HG03442 (cell line): ENCODE measurements around the gene LMBRD2.
A peak's percentile ranks its signal among the peaks of the same experiment; 100 is the strongest.
"Not testable (repeated sequence)": the region's sequence is repeated elsewhere in the genome, so short reads cannot be mapped to it uniquely, and the experiment has no call there.

Source experiments
- ATAC-seq: cut with Tn5 transposase; IDR thresholded peaks from one replicate; pipeline ENCODE4 v1.9.1; 2021; ENCODE audit warnings: mild to moderate bottlenecking, moderate library complexity; ENCODE audit not compliant: unreplicated experiment

The LMBRD2 gene

GRCh38 chr5:36162810-36163486 is 11.3 kb upstream of the LMBRD2 start:
- no peak for ATAC-seq

GRCh38 chr5:36161361-36161760 is 9.7 kb upstream of the LMBRD2 start:
- no peak for ATAC-seq

GRCh38 chr5:36160617-36161016 is 8.9 kb upstream of the LMBRD2 start:
- ATAC-seq: no peak

GRCh38 chr5:36158144-36158543 is 6.5 kb upstream of the LMBRD2 start:
- ATAC-seq: no peak

- ATAC-seq: no peak
Observed at GRCh38 chr5:36156619-36157018, 4.9 kb upstream of the LMBRD2 start.

GRCh38 chr5:36156121-36156601 is 4.5 kb upstream of the LMBRD2 start:
- ATAC-seq: no peak

- no peak for ATAC-seq
Observed at GRCh38 chr5:36155291-36155690, 3.6 kb upstream of the LMBRD2 start.

- no peak for ATAC-seq
Observed at GRCh38 chr5:36153726-36154125, 2.0 kb upstream of the LMBRD2 start.

- ATAC-seq: no peak
Observed at GRCh38 chr5:36153298-36153677, 1.6 kb upstream of the LMBRD2 start.

GRCh38 chr5:36152324-36153297 is 924 bp upstream of the LMBRD2 start:
- ATAC-seq: no peak

- peak; percentile 33 for ATAC-seq
Observed at GRCh38 chr5:36150676-36151433, 832 bp downstream of the LMBRD2 start.

GRCh38 chr5:36147681-36148080 is 4.0 kb downstream of the LMBRD2 start:
- ATAC-seq: no peak

- no peak for ATAC-seq
Observed at GRCh38 chr5:36146390-36146789, 5.3 kb downstream of the LMBRD2 start.

GRCh38 chr5:36145311-36145710 is 6.4 kb downstream of the LMBRD2 start:
- no peak for ATAC-seq

GRCh38 chr5:36138900-36139683 is 12.6 kb downstream of the LMBRD2 start:
- no peak for ATAC-seq

- ATAC-seq: no peak
Observed at GRCh38 chr5:36136581-36136980, 15.1 kb downstream of the LMBRD2 start.

- no peak for ATAC-seq
Observed at GRCh38 chr5:36135988-36136387, 15.7 kb downstream of the LMBRD2 start.

- ATAC-seq: not testable (repeated sequence)
Observed at GRCh38 chr5:36133009-36133408, 18.7 kb downstream of the LMBRD2 start.

- not testable (repeated sequence) for ATAC-seq
Observed at GRCh38 chr5:36129666-36130065, 22.0 kb downstream of the LMBRD2 start.

GRCh38 chr5:36128795-36129194 is 22.9 kb downstream of the LMBRD2 start:
- ATAC-seq: no peak
